Measurements from ENCODE around the gene EAF2.

DNA sequence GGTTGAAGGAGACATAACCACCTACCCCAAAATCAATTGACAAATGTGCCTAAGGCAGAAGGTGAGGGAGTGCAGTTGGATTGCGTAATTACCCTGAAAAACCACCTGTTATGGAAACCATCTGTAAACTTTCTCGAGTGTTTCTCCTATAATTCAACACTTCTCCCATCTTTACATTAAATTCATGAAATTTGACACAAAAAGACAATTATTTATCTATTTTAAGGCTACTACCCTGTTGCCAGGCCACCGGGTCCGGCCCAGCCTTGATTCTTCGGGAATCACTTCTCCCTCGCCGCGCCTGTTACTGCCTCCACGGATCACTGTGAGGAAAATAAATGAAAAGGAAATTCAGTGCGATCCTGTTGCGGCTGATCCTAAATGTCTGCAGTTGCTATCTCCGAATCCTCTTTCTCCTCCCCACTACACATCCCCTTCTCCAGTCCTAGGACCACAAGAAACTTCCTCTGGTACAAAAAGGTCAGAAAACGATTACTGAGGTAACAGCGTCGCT, 795 bp upstream of the EAF2 start:
- TF ChIP-seq, protein P1, sequence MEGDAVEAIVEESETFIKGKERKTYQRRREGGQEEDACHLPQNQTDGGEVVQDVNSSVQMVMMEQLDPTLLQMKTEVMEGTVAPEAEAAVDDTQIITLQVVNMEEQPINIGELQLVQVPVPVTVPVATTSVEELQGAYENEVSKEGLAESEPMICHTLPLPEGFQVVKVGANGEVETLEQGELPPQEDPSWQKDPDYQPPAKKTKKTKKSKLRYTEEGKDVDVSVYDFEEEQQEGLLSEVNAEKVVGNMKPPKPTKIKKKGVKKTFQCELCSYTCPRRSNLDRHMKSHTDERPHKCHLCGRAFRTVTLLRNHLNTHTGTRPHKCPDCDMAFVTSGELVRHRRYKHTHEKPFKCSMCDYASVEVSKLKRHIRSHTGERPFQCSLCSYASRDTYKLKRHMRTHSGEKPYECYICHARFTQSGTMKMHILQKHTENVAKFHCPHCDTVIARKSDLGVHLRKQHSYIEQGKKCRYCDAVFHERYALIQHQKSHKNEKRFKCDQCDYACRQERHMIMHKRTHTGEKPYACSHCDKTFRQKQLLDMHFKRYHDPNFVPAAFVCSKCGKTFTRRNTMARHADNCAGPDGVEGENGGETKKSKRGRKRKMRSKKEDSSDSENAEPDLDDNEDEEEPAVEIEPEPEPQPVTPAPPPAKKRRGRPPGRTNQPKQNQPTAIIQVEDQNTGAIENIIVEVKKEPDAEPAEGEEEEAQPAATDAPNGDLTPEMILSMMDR (IDR thresholded peaks at IDR 0.05) = no peak
- TF ChIP-seq ZFX (IDR thresholded peaks at IDR 0.05; ENCODE audit: borderline replicate concordance) = no peak
